GM21717 (cell line): ENCODE measurements around the gene RXFP1.
A peak's percentile ranks its signal among the peaks of the same experiment; 100 is the strongest.
"Not testable (repeated sequence)": the region's sequence is repeated elsewhere in the genome, so short reads cannot be mapped to it uniquely, and the experiment has no call there.

Source experiments
- ATAC-seq: cut with Tn5 transposase; IDR thresholded peaks from one replicate; pipeline ENCODE4 v1.9.1; 2021; ENCODE audit warnings: mild to moderate bottlenecking, moderate library complexity; ENCODE audit not compliant: unreplicated experiment

RXFP1 gene

GRCh38 chr4:158606969-158607368, 85.3 kb downstream of the RXFP1 start:
- no peak for ATAC-seq

GRCh38 chr4:158609116-158609515, 87.4 kb downstream of the RXFP1 start:
- ATAC-seq: no peak

- ATAC-seq: peak; percentile 98
Observed at GRCh38 chr4:158610790-158611189, 89.1 kb downstream of the RXFP1 start.

GRCh38 chr4:158613046-158613445, 91.4 kb downstream of the RXFP1 start:
- no peak for ATAC-seq

GRCh38 chr4:158617956-158618355, 96.3 kb downstream of the RXFP1 start:
- no peak for ATAC-seq

GRCh38 chr4:158621729-158622128, 100.0 kb downstream of the RXFP1 start:
- ATAC-seq: no peak

- ATAC-seq: no peak
Observed at GRCh38 chr4:158622251-158622650, 100.6 kb downstream of the RXFP1 start.

GRCh38 chr4:158624889-158625478, 103.3 kb downstream of the RXFP1 start:
- peak; percentile 87 for ATAC-seq

- no peak for ATAC-seq
Observed at GRCh38 chr4:158625544-158625943, 103.9 kb downstream of the RXFP1 start.

GRCh38 chr4:158630893-158631292, 109.2 kb downstream of the RXFP1 start:
- no peak for ATAC-seq

GRCh38 chr4:158636619-158637018, 114.9 kb downstream of the RXFP1 start:
- no peak for ATAC-seq

GRCh38 chr4:158644356-158644755, 122.7 kb downstream of the RXFP1 start:
- ATAC-seq: no peak

- ATAC-seq: no peak
Observed at GRCh38 chr4:158644760-158645159, 123.1 kb downstream of the RXFP1 start.

- no peak for ATAC-seq
Observed at GRCh38 chr4:158649111-158649680, 127.5 kb downstream of the RXFP1 start.

- no peak for ATAC-seq
Observed at GRCh38 chr4:158652920-158653319, 131.2 kb downstream of the RXFP1 start.

GRCh38 chr4:158656439-158656838, 134.8 kb downstream of the RXFP1 start:
- ATAC-seq: no peak

- no peak for ATAC-seq
Observed at GRCh38 chr4:158657291-158657690, 135.6 kb downstream of the RXFP1 start.

GRCh38 chr4:158663255-158663654, 141.6 kb downstream of the RXFP1 start:
- ATAC-seq: not testable (repeated sequence)

- ATAC-seq: not testable (repeated sequence)
Observed at GRCh38 chr4:158663707-158664625, 142.3 kb downstream of the RXFP1 start.

GRCh38 chr4:158664806-158665205, 143.1 kb downstream of the RXFP1 start:
- no peak for ATAC-seq

GRCh38 chr4:158666892-158667291, 145.2 kb downstream of the RXFP1 start:
- no peak for ATAC-seq

GRCh38 chr4:158667651-158668198, 146.0 kb downstream of the RXFP1 start:
- no peak for ATAC-seq
